GM19043 (cell line): ENCODE measurements around the gene DSC2.

Experiments
- ATAC-seq: cut with Tn5 transposase; IDR thresholded peaks from one replicate; pipeline ENCODE4 v1.9.1; 2021; ENCODE audit warnings: low read depth; ENCODE audit not compliant: unreplicated experiment

DSC2 gene

GRCh38 chr18:31099450-31100230 lies 2.6 kb downstream of the DSC2 start:
- ATAC-seq = no peak

GRCh38 chr18:31098878-31099277 lies 3.3 kb downstream of the DSC2 start:
- no peak for ATAC-seq

DNA sequence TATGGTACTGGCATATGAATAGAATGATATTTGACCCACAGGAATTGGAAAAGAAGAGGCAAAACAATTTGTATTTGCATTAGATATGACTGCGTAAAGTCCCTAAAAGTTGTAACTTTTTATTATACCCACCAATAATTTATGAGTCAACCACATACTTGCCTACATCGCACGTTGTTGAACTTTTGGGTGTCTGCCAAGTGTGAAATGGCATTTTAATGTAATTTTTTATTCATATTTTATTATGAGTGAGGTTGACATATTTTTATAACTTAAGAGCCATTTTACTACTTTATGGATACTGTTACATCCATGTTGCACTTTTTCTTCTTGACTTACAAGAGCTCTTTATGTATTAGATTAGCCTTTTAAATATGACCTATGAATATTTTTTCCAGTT lies 4.6 kb downstream of the DSC2 start:
- no peak for ATAC-seq

DNA sequence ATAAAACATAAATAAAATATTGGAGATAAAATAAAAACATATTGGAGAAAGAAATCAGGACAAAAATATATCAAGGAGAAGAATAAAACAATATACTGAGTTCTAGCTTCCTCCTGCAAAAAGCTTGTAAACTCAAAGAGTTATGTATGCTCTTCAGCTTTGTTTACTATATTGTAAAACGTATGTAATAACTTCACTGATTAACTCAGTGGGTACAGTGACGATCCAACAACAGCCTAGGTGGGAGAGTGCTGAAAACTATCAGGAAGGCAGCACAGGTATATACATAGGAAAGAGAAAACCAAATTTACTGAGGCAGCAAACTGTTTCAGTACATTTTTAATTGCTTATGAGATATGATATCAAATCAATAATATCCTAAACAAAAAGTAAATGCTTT lies 8.3 kb downstream of the DSC2 start:
- no peak for ATAC-seq

DNA sequence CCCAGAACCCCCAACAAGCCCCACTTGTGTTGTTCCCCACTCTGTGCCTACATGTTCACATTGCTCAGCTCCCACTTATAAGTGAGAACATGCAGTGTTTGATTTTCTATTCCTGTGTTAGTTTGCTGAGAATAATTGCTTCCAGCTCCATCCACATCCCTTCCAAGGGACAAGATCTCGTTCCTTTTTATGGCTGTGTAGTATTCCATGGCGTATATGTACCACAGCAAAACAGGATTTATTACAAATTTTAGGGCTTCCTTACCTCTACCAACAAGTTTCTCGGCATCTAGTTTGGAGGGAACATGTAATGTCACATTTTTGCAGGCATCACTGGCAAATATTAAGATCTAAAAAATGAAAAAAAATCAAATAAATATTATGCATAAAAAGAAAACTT lies 8.9 kb downstream of the DSC2 start:
- no peak for ATAC-seq

DNA sequence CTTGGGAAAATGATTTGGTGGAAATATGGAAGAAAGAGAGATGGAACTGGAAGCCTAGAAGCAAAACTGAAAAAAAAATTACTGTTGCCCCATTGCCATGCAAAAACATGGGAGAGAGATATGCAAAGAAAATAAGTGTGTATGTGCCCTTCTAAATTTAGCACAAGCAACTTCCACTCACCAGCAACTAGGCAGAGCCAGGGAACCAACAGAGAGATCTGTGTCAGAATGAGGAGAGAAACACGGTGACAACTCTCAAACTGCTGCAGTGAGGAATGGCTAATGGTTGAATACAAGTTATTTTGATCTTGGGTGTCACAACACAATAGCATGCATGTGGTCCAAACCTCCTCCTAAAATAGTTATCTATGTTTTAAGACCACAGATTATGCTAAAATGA lies 10.9 kb downstream of the DSC2 start:
- ATAC-seq = no peak

- no peak for ATAC-seq
Measured at GRCh38 chr18:31088532-31088931, 13.7 kb downstream of the DSC2 start.

GRCh38 chr18:31079973-31080372 lies 22.2 kb downstream of the DSC2 start:
- no peak for ATAC-seq

- ATAC-seq = no peak
Measured at GRCh38 chr18:31077878-31078277, 24.3 kb downstream of the DSC2 start.

DNA sequence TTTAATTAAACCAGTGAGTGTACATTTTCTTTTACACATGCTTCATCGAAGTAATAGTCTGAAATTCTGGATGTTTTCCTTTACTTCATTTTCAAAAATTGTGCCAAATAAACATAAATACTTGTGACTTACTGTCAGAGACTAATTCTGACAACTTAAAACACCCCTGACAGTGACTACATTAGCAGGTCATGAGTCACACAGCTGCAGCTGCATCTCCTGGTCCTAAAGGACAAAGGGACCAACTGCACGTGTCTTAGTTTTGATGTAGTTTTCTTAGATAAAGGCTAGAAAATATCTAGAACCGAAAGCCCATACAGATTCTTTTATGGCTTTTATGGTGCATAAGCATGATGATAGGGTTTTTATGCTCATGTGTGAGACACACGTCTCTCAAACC lies 30.0 kb downstream of the DSC2 start:
- ATAC-seq = no peak

- ATAC-seq = no peak
Measured at GRCh38 chr18:31070206-31070605, 32.0 kb downstream of the DSC2 start.

GRCh38 chr18:31066266-31066665 lies 36.0 kb downstream of the DSC2 start:
- no peak for ATAC-seq

DNA sequence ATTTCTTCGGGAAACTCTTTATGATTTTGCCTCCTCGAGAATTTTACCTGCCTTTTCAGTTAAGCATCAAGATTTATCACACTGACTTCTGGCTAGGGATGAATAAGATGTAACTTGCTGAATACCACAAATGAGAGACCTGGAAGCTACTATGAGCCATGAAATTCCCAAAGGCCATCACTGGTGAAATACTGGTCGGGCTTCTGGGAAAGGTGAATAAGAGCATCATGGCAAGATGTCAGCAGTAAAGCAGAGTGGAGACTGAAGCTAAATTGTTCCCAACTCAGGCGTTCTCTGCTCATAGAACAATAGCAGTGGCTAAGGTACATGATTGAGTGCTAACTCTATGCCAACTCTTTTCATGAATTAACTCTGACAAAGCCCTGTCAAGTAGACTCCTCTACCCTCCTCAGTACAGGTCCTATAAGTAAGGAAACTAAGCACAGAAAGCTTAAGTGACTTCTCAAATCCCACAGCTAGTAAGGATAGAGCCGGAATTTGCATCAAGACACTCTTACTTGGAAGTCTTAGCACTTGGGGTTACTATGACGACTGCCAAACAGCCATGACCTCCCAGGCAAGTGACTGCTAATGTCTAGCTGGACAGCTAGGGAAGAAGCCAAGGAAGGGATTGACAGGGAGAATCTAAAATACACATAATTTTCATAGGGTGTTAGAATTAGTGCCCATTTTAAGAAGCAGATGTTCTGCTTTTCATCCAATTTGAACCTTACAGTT lies 37.0 kb downstream of the DSC2 start:
- no peak for ATAC-seq

DNA sequence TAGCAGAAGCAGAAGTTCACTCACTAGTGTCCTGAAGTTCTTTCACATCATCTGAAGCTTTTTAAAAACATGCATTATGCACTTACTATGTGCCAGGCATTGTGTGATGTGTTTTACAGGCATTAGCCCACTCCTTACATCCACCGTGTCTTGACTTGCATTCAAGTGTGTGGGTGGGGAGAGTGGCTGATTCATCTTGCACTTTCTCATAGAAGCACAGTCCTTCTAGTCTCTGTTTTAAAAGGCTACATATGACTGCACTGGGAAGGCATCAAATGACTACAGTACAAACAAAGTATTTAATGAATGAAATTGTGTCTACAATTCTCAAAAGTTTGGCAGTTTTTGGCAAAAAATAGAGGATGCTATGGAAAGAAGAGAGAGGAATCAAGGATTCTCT lies 38.1 kb downstream of the DSC2 start:
- no peak for ATAC-seq

GRCh38 chr18:31061945-31062344 lies 40.3 kb downstream of the DSC2 start:
- no peak for ATAC-seq

- ATAC-seq = no peak
Measured at GRCh38 chr18:31058897-31059296, 43.3 kb downstream of the DSC2 start.

DNA sequence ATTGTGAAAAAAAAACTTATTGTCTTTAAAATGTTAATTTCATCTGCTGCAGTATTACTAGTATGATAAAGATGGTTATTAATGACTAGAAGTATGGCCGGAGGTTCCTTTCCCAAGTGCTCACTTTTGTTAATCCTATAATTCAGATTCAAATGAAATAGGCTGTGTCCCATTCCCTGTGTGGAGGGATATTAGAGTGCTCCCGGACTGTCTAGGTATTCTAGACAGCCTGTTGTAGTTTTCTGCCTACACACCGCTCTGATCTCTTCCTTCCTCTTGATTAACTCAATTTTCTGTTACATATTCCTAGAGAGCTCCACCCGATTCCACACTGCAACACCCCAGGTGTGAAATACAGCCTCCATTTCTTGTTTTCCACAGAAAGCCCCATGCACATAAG lies 44.3 kb downstream of the DSC2 start:
- no peak for ATAC-seq

GRCh38 chr18:31057051-31057450 lies 45.2 kb downstream of the DSC2 start:
- ATAC-seq = no peak

GRCh38 chr18:31056296-31056695 lies 45.9 kb downstream of the DSC2 start:
- no peak for ATAC-seq

DNA sequence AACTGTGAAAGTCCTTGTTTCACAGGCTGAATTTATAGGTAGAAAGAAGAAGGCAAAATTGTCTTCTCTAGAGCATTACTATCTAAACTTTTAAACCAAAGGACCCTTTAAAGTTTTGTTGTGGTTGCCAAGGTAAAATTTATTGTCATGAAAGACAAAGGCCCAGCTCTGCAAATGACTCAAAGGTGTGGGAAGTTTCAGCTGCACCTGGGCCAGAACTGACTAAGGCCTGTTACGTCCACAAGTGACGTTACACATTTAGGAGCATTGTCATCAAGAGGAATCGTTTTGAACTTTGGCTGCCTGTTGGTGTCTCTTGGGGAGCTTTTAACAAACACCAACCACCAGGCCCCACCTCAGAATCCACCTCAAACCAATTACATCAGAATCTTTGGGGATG lies 51.6 kb downstream of the DSC2 start:
- no peak for ATAC-seq

DNA sequence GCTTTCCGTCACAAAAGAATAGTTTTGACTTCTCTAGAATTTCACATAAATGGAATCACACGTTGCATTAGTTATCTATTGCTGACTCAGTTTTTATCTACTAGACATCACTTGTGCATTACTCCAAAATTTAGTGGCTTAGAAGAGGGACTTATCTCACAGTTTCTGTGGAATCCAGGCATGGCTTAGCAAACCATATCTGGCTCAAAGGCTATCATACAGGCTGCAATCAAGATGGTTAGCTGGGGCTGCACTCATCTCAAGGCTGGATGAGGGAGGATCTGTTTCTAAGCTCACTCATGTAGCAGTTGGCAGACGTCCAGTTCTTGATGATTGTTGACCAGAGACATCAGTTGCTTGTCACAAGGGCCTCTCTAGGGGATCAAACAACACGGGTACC lies 53.0 kb downstream of the DSC2 start:
- ATAC-seq = no peak

- ATAC-seq = no peak
Measured at GRCh38 chr18:31048216-31048615, 54.0 kb downstream of the DSC2 start.
